GM19372 (cell line): ENCODE measurements around the gene AUH.

ENCODE experiments used
- ATAC-seq: cut with Tn5 transposase; IDR thresholded peaks from one replicate; pipeline ENCODE4 v1.9.1; 2021; ENCODE audit warnings: mild to moderate bottlenecking, low read depth, moderate library complexity; ENCODE audit not compliant: unreplicated experiment

Gene AUH

DNA sequence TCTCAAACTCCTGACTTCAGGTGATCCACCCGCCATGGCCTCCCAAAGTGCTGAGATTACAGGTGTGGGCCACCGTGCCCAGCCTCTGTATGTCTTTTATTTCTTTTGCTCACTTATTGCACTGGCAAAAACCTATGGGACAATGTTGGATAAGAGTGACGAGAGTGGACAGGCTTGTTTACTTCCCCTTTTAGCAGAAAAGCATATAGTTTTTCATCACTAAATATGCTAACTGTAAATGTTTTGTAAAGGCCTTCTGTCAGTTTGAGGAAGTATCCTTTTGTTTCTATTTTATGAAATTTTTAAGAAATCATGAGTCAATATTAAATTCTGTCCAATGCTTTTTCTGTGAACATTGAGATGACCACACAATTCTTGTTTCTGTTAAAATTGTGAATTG, 103.3 kb downstream of the AUH start:
- ATAC-seq, result no peak

DNA sequence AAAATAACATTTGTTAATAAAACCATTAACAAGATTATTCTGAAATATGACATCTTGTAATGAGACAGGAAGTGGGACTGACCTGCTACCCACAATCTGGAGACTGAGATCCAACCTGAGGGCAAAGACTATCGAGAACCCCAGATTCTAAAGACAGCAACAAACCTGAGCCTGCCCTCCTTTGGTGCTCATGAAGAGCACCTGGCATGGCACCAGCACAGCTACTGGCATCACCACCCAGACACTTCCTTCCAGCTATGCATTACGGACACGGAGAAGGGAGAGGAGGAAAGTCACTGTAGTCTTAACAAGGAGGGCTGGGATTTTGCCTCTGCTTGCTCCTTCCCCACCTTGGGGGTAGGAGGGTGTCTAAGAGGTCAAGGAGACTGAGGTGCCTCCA, 105.5 kb downstream of the AUH start:
- ATAC-seq, result no peak

DNA sequence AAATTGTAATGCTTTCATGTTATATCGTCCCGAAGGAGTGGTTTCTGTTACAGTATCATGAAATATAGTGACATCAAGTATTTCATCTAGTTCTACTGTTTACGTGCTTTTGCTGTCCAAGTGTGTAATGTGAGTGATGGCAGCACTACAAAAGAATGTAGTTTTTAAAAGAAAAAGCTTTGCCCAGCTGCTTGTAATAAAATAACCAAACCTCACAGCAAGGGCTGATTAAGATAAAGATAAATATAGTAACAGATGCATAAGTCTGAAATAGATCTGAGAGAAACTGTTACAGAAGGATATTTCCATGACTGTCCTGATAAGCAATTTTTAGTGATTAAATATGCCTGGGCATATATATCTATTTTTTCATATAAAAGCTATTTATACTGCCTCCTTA, 106.4 kb downstream of the AUH start:
- no peak for ATAC-seq

DNA sequence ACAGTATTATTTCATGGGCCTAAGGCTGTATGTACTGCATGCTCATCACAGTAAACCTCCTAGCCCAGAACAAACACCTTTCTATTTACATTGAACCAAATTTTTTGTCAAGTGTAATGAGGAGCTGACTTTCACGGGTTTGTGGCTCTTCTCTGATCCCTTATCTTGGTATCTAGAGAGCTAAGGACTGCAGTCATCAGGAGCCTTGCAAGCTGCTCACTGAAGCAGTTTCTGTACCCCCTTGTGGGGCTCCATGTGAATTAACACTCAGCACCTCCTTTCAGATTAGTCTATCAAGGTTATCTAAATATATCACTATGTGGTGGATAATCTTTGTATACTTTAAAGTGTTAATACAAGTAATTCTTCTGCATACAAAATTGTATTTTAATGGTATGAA, 108.2 kb downstream of the AUH start:
- ATAC-seq, result no peak

DNA sequence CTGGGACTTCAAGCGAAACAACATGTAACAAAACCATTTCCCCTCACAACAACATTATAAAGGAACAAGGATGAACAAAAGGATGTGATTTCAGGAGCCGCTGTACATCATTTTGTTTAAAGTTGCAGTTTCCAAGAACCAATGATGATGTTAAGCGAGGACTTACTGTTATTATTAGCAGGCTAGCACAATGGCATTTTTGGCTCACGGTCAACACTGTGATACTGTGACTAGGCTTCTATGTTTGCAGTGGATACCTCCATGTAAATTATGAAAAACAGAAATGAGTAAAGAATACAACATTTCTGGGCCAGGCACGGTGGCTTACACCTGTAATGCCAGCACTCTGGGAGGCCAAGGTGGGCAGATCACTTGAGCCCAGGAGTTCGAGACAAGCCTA, 113.0 kb downstream of the AUH start:
- ATAC-seq, result no peak

DNA sequence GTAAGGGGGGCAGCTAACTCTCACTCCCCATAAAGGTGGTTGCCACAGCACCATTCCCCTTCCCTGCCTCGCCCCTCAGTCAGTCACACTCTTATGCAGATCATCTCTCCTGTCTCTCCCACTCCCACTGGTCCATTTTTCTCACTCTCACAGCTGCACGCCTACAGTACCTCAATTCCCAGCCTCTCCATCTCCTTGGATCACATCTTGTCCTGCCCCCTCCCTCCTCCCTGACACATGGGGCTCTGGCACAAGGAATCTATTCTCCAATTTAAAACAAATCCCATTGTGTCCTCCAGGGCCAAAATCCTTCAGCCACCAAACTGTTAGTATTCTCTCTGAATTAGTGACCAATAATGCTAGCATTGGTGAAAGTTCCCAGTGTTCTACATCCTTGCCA, 114.4 kb downstream of the AUH start:
- ATAC-seq, result no peak

DNA sequence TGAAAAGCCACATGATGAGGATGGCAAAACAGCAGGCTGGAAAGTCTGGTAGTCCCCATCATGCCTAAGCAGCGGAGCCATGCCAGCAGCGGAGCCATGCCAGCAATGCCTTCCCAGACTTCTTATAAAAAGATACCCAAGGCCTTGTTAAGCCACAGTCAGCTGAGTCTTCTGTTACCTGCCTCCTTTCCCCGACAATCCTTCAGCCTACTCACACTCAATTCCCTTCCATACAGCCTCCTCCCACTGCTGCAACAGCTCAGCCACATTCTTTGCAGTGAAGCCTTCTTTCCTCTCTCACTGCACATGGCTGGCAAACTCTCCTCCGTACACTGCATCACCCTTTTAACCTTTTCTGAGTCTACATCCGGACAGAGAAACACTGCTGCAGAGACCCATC, 114.9 kb downstream of the AUH start:
- no peak for ATAC-seq

DNA sequence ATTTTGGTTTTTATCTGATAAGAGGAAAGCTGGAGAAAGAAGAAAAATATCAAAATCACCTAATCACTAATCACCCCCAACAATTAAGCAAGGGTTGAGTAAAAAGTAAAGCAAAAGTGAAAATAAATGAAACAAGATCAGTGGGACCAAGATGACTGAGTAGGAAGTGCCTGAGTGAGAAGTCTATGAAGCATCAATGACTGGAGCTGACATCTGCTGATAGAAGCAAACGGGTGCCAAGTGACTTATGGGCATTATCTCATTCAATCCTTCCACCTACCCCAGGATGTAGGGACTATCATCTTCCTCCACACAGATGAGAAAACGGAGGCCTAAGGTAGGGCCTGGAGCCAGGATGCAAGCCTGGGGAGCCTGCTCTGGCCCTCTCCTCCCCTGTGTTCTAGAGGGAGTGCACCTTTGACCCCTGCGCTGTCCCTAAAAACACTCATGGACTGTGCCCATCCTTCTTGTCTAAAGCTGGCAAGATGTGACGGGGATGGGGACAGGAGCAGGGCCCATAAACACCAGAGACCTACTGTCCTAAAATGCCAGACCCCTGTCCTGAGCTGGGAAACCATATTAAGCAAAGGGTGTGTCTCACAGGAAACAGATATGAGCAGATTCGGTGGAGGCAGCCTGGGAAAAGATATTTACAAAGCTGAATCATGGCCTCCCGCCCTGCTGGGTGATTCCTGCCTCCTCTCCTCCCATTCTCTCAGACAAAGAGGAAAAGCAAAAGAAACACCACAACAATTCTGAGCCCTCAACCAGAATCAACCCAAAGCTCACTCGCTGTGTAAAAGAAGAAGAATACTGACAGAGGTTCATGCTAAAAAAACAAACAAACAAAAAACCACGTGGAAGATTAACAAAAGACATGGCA, 116.0 kb downstream of the AUH start:
- no peak for ATAC-seq

DNA sequence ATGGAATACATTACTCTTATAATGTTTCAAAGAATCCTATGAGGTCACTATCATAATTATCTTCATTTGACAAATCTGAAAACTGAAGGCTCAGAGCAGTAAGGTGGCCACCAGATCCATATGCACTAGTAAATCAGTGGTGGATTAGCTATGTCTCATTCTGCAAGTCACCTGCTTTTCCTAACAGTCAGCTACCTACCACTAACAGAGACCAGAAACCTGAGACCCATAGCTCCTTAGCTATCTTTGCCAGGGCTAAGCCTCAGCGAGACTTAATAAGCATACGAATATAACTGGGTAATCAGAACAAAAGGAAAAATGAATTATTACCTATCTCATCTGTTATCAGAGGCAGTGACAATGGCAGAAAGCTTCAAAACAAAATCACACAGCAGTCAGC, 118.7 kb downstream of the AUH start:
- no peak for ATAC-seq

DNA sequence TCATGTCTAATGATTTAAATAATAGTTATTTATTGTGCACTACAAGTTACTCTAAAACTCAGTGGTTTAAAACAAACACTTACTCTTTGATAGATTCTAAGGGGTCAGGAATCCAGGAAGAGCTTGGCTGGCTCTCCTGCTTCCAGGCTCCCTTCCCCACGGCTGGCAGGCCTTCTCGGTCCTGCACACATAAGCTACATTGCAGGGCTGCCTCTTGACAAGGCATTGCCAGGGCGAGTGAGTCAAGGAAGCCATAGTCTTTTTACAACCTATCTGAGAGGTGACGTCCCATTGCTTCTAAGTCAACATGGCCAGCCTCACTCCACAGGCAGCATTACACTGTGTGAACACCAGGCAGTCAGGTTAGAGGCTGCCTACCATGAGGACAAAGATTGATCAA, 119.8 kb downstream of the AUH start:
- ATAC-seq, result no peak

DNA sequence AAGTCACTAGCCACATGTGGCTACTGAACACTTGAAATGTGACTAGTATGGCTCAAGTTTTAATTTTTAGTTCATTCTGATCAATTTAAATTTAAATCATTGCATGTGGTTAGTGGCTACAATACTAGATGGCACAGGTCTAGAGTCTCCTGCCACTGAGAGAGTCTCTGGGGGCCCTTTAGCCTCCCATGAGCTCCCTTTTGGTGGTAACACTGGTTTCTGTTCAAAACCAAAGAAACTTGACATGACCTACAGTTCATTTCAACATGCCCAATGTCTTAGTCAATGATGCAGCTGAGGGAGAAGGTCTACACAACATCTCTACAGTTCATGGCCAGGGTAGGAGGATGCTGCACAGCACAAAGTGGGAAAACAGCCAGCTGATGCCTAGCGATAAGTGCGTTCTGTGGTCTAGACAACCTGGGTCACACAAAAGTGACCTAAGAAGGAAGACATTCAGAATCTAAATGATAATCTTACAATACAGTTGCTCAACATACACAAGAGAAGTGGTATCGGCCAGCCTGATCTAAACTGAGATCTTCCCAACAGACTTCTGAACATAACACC, 121.0 kb downstream of the AUH start:
- ATAC-seq, result no peak

DNA sequence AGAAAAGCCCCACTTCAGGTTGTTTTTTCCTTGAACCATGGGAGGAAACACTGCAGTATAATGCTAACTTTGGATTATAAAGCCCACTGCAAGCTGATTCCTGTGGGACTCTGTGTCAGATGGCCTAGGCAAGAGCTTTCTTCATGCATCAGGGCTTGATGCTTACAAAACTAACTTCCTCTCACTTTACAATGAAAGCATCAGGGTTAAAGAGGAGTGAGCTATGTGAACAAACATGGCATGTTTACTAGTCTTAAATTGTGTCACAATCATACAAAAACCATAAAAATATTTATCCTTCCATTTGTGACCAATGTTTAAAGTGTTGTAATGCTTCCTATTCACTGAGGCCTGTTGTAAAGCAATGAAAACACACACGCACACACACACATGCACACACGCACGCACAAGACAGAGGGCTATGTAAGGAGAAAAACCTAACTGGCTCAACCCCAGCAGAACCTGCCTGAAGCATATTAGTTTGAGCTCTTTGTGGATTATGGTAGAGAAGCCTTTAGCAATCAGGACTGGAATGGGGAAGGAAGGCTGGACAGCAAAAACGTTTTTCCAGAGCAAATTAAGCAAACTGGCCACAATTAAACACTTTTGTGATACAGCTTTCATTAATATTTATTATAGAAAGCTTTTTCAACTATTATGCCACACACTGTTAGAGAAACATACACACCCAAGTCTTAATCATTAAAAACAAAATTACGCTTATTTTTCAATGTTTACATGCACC, 122.2 kb downstream of the AUH start:
- ATAC-seq, result no peak

DNA sequence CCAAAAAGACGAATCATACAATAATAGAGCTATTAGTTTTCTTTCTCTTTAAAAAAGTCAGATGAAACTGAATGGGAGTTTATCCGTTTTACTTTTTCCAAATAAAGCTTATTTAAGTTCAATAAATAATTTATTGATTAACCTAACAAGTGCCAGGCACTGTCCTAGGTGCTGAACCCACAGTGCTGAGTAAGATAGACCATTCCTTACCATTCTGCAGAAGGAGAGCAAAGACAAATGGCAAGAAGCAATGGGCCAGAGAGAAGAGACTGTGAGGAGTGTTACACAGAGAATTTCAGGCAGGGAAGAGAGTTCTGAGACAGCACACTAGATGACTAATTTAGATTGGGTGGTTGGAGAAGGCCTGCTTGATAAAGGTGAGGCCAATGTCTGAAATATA, 127.2 kb downstream of the AUH start:
- no peak for ATAC-seq

DNA sequence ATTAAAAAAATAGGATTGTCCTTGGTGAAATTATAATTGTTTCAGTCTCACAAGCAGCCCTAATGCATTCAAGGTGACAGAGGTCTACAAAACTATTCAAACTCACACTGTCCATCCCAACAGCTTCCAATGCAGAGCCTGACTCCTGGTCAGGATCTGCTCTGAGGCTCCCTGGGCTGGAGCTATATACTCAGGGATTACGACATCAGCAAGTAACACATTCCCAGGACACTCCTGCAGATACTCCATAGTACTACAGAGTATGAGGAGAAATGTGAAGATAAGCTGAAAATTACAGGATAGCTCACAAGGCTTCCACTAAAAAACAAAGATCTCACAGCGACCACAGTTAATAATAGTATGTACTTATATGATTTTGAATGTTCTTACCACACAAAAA, 130.1 kb downstream of the AUH start:
- ATAC-seq, result no peak

DNA sequence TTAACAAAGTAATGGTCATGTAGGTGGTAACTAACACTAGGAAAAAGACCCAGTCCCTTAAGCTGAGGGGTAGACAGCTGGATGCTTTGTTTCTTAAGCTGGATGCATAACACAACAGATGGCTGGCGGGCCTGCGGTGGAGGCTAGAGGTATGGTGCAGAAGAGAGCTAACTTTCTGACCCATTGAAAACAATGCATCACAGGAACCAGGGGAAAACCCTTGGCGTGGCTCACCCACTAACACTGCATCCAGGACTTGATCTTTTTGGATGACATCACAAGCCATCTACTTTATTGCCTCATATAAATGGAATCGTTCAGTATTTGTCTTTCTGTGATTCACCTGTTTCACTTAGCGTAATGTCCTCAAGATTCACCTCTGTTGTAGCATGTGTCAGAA, 138.7 kb downstream of the AUH start:
- no peak for ATAC-seq

DNA sequence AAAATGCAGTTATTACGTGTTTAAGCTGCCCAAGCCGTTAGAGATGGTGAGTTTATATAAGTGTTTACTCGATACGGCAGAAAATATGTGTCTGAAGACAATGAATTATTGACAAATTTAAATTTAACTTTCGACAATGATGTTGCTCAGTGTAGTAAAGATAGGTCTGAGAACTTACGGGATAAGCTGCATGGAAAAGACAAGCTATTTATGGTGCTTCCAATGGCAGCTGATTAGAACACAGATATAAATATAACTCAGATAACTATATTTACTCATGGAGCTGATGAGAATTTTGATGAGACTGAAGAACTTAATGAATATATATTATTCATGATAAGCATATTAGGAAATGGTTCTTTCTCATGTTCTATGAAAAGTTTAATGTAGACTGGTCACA, 139.3 kb downstream of the AUH start:
- no peak for ATAC-seq

DNA sequence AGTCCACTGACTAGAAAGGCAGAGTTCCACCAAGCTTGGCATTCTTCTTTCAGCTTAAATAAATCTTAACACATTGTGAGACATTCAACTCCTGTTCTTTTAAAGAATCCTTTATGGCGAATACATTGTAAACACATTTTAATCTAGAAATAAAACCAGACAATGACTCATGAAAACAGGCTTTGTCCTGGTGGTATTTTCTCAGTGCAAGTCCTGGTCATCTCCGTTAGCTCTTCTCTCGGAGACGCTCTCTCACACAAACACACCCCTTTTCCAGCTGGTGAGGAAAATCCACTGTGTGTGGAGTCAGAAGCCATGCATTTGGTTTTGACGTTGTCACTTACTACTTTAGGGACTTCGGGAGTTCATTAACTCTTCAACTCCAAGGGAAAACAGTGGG, 140.4 kb downstream of the AUH start:
- ATAC-seq, result no peak

DNA sequence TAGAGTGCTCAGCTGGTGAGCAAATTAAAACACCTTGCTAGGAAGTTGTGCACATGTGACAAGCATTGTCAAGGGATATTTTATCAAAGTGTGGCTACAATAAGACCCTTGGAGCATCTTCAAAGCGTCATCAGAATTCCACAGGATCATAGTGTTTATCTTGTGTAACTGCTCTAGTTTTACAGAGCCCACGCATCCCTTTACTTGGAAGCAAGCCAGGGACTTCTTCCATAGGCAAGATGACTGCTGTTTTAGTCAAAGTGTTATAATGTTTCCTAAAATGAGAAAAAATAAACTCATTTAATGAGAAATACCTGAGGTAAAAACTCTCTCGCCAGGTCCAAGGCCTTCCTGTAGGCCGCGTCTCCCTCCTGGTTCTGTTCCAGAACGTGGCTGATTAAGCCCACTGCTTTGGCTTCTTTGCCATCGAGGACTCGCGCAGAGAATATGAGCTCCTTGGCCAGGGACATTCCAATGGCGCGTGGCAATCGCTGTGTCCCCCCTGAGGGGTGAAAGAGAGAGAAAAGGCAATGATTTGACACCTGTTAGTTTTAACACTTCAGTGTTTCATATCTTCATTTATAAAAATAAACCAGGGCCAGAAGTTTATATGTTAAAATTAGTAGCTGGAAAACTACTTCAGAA, 141.1 kb downstream of the AUH start:
- no peak for ATAC-seq

DNA sequence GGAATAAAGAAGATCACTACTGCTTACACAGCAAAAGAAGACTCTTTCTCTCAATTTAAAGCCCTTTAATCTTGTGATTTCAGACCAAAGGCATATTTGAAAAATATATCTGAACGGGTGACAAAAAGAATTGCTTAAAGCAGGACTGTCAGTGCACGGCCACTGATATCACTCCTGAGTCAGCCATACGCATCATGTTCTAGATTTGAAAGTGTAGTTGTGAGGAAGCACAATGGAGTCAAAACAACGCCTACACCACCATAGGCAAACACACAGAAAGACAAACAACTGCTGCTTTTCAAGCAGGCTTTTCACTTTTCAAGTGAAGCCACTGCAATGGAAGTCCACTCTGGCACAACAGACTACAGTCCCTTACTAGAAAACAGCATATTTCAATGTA, 141.7 kb downstream of the AUH start:
- no peak for ATAC-seq

DNA sequence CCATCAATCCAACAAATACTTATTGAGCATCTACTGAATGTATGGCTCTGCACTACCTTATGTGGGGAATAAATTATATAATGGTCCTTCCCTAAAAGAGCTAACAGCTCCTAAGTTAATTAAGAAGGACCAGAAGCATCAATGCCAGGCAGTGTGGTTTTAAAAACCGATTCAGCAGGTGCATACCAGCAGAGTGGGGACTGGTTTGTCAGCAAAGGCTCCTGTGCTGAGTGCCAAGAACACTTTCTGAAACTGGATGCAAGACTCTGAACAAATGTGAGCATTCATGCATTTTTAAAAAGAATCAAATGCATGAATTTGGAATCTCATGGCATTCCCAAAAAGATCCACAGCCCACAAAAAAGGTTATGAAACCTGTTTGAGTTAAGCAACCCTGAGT, 142.2 kb downstream of the AUH start:
- no peak for ATAC-seq

DNA sequence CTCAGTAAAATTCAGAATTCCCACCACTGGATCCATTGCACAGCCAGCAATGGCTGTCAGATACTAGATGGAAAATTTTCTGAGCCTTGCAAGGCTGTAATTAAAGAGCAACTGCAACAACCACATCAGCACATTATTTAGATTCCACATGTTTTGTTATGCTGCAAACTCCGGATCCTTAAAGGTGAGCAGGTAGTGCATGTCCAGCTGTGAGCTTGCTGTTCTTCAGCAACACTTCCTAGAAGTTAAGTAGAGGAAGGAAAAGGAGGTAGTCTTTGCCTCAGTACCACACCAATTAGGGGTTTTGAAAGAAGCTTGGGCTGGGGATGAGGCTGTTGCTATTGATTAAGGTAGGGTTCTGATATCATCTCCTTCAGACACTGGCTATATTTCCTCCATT, 144.3 kb downstream of the AUH start:
- no peak for ATAC-seq
